Esophagus squamous epithelium (tissue), 5 donors: ENCODE measurements around the gene SGCD. TPM values are rescaled to one million over a fixed set of nuclear protein-coding genes. Genes with fewer than 3 reads are reported as not detected.

Experiments used
- DNase-seq: peaks from one replicate; lab custom pipeline; 2025; lab: John Stamatoyannopoulos, UW
- H3K27ac ChIP-seq, 4 donors: fragments of 200-600 bp; sonication (generic); one replicate each; pipeline ENCODE4 v1.5.1; 2016 to 2019; ENCODE audit warnings: mild to moderate bottlenecking in 1 of 4
- H3K27me3 ChIP-seq, 4 donors: fragments of 200-600 bp; sonication (generic); 1 replicate in 3 of 4; 2 replicates in 1 of 4; pipeline versions ENCODE4 v1.5.1 to v1.6.0; 2017 to 2021; ENCODE audit warnings: antibody characterized with exemption in 1 of 4
- H3K36me3 ChIP-seq, 3 donors: fragments of 200-600 bp; sonication (generic); one replicate each; pipeline ENCODE4 v1.5.1; 2016 to 2019
- H3K4me1 ChIP-seq, 3 donors: fragments of 200-600 bp; sonication (generic); one replicate each; pipeline ENCODE4 v1.5.1; 2017 to 2019
- H3K4me3 ChIP-seq, 4 donors: fragments of 200-600 bp; sonication (generic); 1 replicate in 3 of 4; 2 replicates in 1 of 4; pipeline ENCODE4 v1.5.1; 2016 to 2019; ENCODE audit warnings: mild to moderate bottlenecking in 2 of 4, moderate library complexity in 1 of 4
- H3K9me3 ChIP-seq, 3 donors: fragments of 200-600 bp; sonication (generic); one replicate each; pipeline ENCODE4 v1.5.1; 2016 to 2019
- CTCF ChIP-seq, 6 experiments: fragments of 450-650 bp in 4 of 6; fragments of 200-600 bp in 2 of 6; sonication (generic) in 2 of 6; IDR thresholded peaks; one replicate each; pipeline ENCODE4 v1.5.1; 2016 to 2019; ENCODE audit warnings: antibody characterized with exemption in 6 of 6, mild to moderate bottlenecking in 4 of 6, moderate library complexity in 4 of 6
- POLR2A ChIP-seq, 4 donors: fragments of 450-650 bp; IDR thresholded peaks; one replicate each; pipeline ENCODE4 v1.6.1; 2017; ENCODE audit warnings: antibody characterized with exemption in 4 of 4, mild to moderate bottlenecking in 4 of 4, moderate library complexity in 3 of 4
- WGBS, 2 donors: methylation state at CpG; one replicate each; pipeline ENCODE4 v1.1.5; 2018; 5-methylcytosine and 5-hydroxymethylcytosine counted together
- intact Hi-C: fragments of 100-400 bp; cut with DNase I; formaldehyde crosslinking; loops from one replicate; pipeline ENCODE4 v1.15.0; 2022
- total RNA-seq, 4 donors: library from RNA; depleted of rRNA; stranded (reverse); fragments of >200 nt; gene quantifications; one replicate each; pipeline ENCODE4 v1.1.0, GENCODE V29; 2016
- donor health status: DM: yes; HTN: yes; CAD: no.

Gene SGCD
- total RNA-seq, 4 donors from 2014 or later, result 0.08 to 4.4 (median 0.64) TPM

GRCh38 chr5:156527611-156528010 lies 200.6 kb downstream of the SGCD start:
- H3K36me3 ChIP-seq, result no peaks in the 10 kb centered on the region
- H3K27ac ChIP-seq, result no peak overlapping the region
- no peak overlapping the region for H3K4me3 ChIP-seq
- H3K27me3 ChIP-seq, result no peaks in the 10 kb centered on the region
- no peaks in the 10 kb centered on the region for H3K4me1 ChIP-seq
- TF ChIP-seq POLR2A (IDR thresholded peaks at IDR 0.05) (no peak), CTCF (IDR thresholded peaks at IDR 0.05) (no peak)
- no peaks in the 10 kb centered on the region for H3K9me3 ChIP-seq
- intact Hi-C loops, result no loop called here
- no peak for DNase-seq
- WGBS, 2 donors, result 44 to 57% methylated on average over 2 of the region's 2 CpGs

- Histone ChIP-seq H3K27ac (no peak overlapping the region), H3K36me3 (no peaks in the 10 kb centered on the region), H3K9me3 (no peaks in the 10 kb centered on the region), H3K27me3 (no peaks in the 10 kb centered on the region), H3K4me1 (no peaks in the 10 kb centered on the region), H3K4me3 (no peak overlapping the region)
- TF ChIP-seq POLR2A (IDR thresholded peaks at IDR 0.05), result no peak
- TF ChIP-seq CTCF (IDR thresholded peaks at IDR 0.05), result no peak
- WGBS, 2 donors, result 57 to 75% methylated on average over 1 of the region's 1 CpG
- intact Hi-C loops, result no loop called here
- DNase-seq, result no peak
These were observed 201.7 kb downstream of the SGCD start for GRCh38 chr5:156528673-156529072.

GRCh38 chr5:156529892-156530291 lies 202.9 kb downstream of the SGCD start:
- no peaks in the 10 kb centered on the region for H3K27me3 ChIP-seq
- no peaks in the 10 kb centered on the region for H3K4me1 ChIP-seq
- H3K36me3 ChIP-seq, result no peaks in the 10 kb centered on the region
- no peak overlapping the region for H3K4me3 ChIP-seq
- no peak for DNase-seq
- WGBS, 2 donors, result 43 to 73% methylated on average over 1 of the region's 1 CpG
- intact Hi-C loops, result no loop called here
- no peak for TF ChIP-seq POLR2A (IDR thresholded peaks at IDR 0.05)
- TF ChIP-seq CTCF (IDR thresholded peaks at IDR 0.05), result no peak
- no peaks in the 10 kb centered on the region for H3K9me3 ChIP-seq
- no peak overlapping the region for H3K27ac ChIP-seq

GRCh38 chr5:156531199-156531598 lies 204.2 kb downstream of the SGCD start:
- no peaks in the 10 kb centered on the region for H3K36me3 ChIP-seq
- DNase-seq, result no peak
- no peak overlapping the region for H3K4me3 ChIP-seq
- no peaks in the 10 kb centered on the region for H3K9me3 ChIP-seq
- WGBS, 2 donors, result 84 to 89% methylated on average over 2 of the region's 2 CpGs
- H3K27me3 ChIP-seq, result no peaks in the 10 kb centered on the region
- no peaks in the 10 kb centered on the region for H3K4me1 ChIP-seq
- H3K27ac ChIP-seq, result no peak overlapping the region
- intact Hi-C loops, result no loop called here
- TF ChIP-seq CTCF (IDR thresholded peaks at IDR 0.05) (no peak), POLR2A (IDR thresholded peaks at IDR 0.05) (no peak)

GRCh38 chr5:156532921-156533320 lies 206.0 kb downstream of the SGCD start:
- Histone ChIP-seq H3K27me3 (no peaks in the 10 kb centered on the region), H3K4me1 (no peaks in the 10 kb centered on the region), H3K36me3 (no peaks in the 10 kb centered on the region), H3K9me3 (no peaks in the 10 kb centered on the region), H3K27ac (no peak overlapping the region), H3K4me3 (no peak overlapping the region)
- 69 to 72% methylated on average over 4 of the region's 4 CpGs for WGBS, 2 donors
- no peak for DNase-seq
- intact Hi-C loops, result no loop called here
- no peak for TF ChIP-seq CTCF (IDR thresholded peaks at IDR 0.05)
- no peak for TF ChIP-seq POLR2A (IDR thresholded peaks at IDR 0.05)
